PC-3 (cell line): ENCODE data around the gene FAM53B. TPM values are rescaled to one million over a fixed set of nuclear protein-coding genes. Genes with fewer than 3 reads are reported as not detected.

Experiments
- ATAC-seq: fragments of 200-7000 bp; cut with Tn5 transposase; 2 replicates; pipeline ENCODE4 v1.9.1; 2020; ENCODE audit warnings: mild to moderate bottlenecking, moderate library complexity
- BruUV-seq: library from RNA; stranded (reverse); fragments of 400-500 nt; replicated peaks from 2 replicates; lab custom pipeline; 2021; lab: Mats Ljungman, UMichigan
- CTCF ChIA-PET: fragments of 300-600 bp; sonication (Branson Sonifier 250); formaldehyde crosslinking; loops from one replicate; lab custom pipeline; 2022; ENCODE audit warnings: antibody characterized with exemption; lab: Charles Lee
- POLR2A ChIA-PET: fragments of 300-600 bp; sonication (Branson Sonifier 250); formaldehyde crosslinking; loops from one replicate; lab custom pipeline; 2022; ENCODE audit warnings: antibody characterized with exemption; ENCODE audit not compliant: unreplicated experiment; lab: Charles Lee
- DNase-seq: peaks from one replicate; pipeline ENCODE4 v3.0.0-alpha.2; 2015
- H2AFZ ChIP-seq: fragments of 300-600 bp; sonication (generic); 2 replicates; pipeline ENCODE4 v1.6.0; 2016; ENCODE audit warnings: antibody characterized with exemption, low read length
- H3F3A ChIP-seq: fragments of 300-600 bp; sonication (generic); one replicate; pipeline ENCODE4 v1.6.0; 2017; ENCODE audit warnings: antibody characterized with exemption, low read length, control low read depth, mild to moderate bottlenecking; ENCODE audit not compliant: unreplicated experiment
- H3K27ac ChIP-seq: fragments of 300-600 bp; sonication (generic); 2 replicates; pipeline ENCODE4 v1.5.1; 2016; ENCODE audit warnings: mild to moderate bottlenecking, low read length
- H3K27me3 ChIP-seq: fragments of 300-600 bp; sonication (generic); 2 replicates; pipeline ENCODE4 v1.6.1; 2016; ENCODE audit warnings: low read length, mixed read lengths
- H3K36me3 ChIP-seq: fragments of 300-600 bp; sonication (generic); 2 replicates; pipeline ENCODE4 v1.6.1; 2016; ENCODE audit warnings: low read depth, mixed run types, low read length, mixed read lengths
- H3K4me1 ChIP-seq: fragments of 300-600 bp; sonication (generic); 2 replicates; pipeline ENCODE4 v1.5.1; 2016; ENCODE audit warnings: low read length; ENCODE audit not compliant: insufficient read depth
- H3K4me2 ChIP-seq: fragments of 300-600 bp; sonication (generic); 2 replicates; pipeline ENCODE4 v1.6.0; 2016; ENCODE audit warnings: low read length
- H3K4me3 ChIP-seq: fragments of 300-600 bp; sonication (generic); 2 replicates; pipeline ENCODE4 v1.5.1; 2016; ENCODE audit warnings: mild to moderate bottlenecking, low read length, mixed read lengths
- H3K79me2 ChIP-seq: fragments of 300-600 bp; sonication (generic); 2 replicates; pipeline ENCODE4 v1.6.1; 2017; ENCODE audit warnings: low read length, mixed read lengths
- H3K9ac ChIP-seq: fragments of 300-600 bp; sonication (generic); 2 replicates; pipeline ENCODE4 v1.6.0; 2016; ENCODE audit warnings: mild to moderate bottlenecking, low read length
- H3K9me2 ChIP-seq: fragments of 300-600 bp; sonication (generic); replicated peaks from 2 replicates; pipeline ENCODE4 v1.6.1; 2016; ENCODE audit warnings: mixed run types, low read length, mixed read lengths
- H3K9me3 ChIP-seq: fragments of 300-600 bp; sonication (generic); 2 replicates; pipeline ENCODE4 v1.6.1; 2016; ENCODE audit warnings: low read length, mixed read lengths
- H4K20me1 ChIP-seq: fragments of 300-600 bp; sonication (generic); 2 replicates; pipeline ENCODE4 v1.6.1; 2016; ENCODE audit warnings: low read length, mixed read lengths
- EZH2 ChIP-seq: fragments of 300-600 bp; sonication (generic); IDR thresholded peaks from one replicate; pipeline ENCODE4 v1.6.1; 2017; ENCODE audit warnings: antibody characterized with exemption, mild to moderate bottlenecking, low read length; ENCODE audit not compliant: unreplicated experiment
- EZH2phosphoT487 ChIP-seq: fragments of 300-600 bp; sonication (generic); IDR thresholded peaks from 2 replicates; pipeline ENCODE4 v1.6.1; 2018; ENCODE audit warnings: mild to moderate bottlenecking, antibody characterized with exemption, low read length, borderline replicate concordance
- intact Hi-C: fragments of 100-400 bp; cut with micrococcal nuclease; formaldehyde crosslinking; loops from 2 replicates; pipeline ENCODE4 v1.9.0; 2023
- total RNA-seq: library from RNA; depleted of rRNA; stranded (reverse); fragments of >200 nt; gene quantifications from 2 replicates; pipeline ENCODE4 v1.2.3, GENCODE V29; 2014
- TF ChIP-seq, protein P1 (sequence below): fragments of 300-600 bp; sonication (generic); conservative IDR thresholded peaks from 2 replicates; pipeline ENCODE4 v1.5.1; 2017; ENCODE audit warnings: antibody characterized with exemption, low read depth, mild to moderate bottlenecking, low read length

The FAM53B gene
- total RNA-seq, 1 experiment from 2014 or later: 19.4 TPM

DNA sequence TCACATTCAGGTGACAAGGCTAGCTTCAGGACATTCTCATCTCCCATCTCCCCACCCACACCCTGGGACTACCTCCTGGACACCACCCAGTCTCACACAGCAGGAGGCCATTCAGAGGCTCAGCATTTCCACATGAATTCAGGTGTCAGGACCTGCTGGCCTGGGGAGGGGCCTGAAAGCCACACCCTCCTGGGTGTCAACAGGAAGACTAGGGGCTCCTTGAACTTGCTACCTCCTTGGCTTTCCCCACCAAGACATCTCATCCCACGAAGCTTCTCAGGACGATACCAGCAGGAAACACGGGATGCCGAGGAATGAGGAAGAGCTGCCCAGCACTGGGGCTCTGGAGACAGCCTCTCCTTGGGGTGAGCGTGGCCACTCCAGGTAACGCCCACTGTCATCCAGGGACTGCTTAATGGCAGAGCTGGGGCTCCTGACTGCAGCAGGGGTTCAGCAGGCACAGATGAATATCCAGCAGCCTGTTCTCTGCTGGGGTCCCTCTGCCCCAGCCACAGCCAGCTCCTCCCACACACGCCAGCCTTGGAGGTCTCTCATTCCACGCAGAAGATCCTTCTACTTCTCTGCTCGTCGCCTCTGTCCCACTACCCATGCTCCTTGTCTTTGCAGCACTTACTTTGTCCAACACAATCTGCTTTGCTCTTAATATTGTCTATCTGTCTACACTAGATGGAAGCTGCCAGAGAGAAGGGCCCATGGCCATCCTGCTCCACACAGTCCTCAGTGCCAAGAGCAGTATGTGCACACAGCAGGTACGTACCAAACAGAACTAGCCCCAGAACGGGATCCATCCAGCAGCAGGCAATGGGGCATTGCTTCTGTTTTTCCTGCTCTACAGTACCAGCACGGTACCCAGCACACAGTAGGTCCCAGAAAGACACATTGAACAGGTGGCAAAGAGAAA is 88.7 kb downstream of the FAM53B start:
- no peak overlapping the region for H3K4me3 ChIP-seq
- H3K36me3 ChIP-seq: no peaks in the 10 kb centered on the region
- H3K9me2 ChIP-seq: no peaks in the 10 kb centered on the region
- ATAC-seq (no peak), DNase-seq (no peak)
- no TSS peak for BruUV-seq
- H3K79me2 ChIP-seq: no peaks in the 10 kb centered on the region
- TF ChIP-seq EZH2phosphoT487 (no peak), EZH2 (no peak)
- TF ChIP-seq, protein P1, sequence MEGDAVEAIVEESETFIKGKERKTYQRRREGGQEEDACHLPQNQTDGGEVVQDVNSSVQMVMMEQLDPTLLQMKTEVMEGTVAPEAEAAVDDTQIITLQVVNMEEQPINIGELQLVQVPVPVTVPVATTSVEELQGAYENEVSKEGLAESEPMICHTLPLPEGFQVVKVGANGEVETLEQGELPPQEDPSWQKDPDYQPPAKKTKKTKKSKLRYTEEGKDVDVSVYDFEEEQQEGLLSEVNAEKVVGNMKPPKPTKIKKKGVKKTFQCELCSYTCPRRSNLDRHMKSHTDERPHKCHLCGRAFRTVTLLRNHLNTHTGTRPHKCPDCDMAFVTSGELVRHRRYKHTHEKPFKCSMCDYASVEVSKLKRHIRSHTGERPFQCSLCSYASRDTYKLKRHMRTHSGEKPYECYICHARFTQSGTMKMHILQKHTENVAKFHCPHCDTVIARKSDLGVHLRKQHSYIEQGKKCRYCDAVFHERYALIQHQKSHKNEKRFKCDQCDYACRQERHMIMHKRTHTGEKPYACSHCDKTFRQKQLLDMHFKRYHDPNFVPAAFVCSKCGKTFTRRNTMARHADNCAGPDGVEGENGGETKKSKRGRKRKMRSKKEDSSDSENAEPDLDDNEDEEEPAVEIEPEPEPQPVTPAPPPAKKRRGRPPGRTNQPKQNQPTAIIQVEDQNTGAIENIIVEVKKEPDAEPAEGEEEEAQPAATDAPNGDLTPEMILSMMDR: no peak
- H3F3A ChIP-seq: no peaks in the 10 kb centered on the region
- H2AFZ ChIP-seq: no peak overlapping the region
- H3K9ac ChIP-seq: no peak overlapping the region
- POLR2A ChIA-PET: no interaction called here
- CTCF ChIA-PET: no interaction called here
- no peaks in the 10 kb centered on the region for H4K20me1 ChIP-seq
- H3K4me2 ChIP-seq: no peak overlapping the region
- no peaks in the 10 kb centered on the region for H3K9me3 ChIP-seq
- intact Hi-C loops: no loop called here
- H3K27me3 ChIP-seq: no peaks in the 10 kb centered on the region
- H3K27ac ChIP-seq: no peak overlapping the region
- no peaks in the 10 kb centered on the region for H3K4me1 ChIP-seq

DNA sequence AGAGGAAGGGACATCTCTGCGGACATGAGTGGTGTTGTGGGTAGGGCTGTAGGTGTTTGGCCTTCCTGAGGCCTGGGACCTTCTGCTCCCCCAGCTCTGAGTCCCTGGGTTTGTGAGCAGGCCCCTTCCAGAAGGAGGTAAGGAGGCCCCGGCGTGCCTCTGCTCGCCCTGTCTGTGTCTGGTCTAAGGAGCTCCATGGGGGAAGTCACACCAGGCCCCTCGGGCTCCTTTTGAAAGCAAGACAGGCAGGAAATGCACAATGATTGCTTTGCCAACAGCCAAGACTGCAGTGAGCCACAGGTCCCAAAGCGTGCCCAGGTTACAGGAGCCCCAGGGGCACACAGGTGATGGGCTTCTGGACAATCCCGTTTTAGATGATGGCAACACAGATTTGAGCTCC is 89.5 kb downstream of the FAM53B start:
- intact Hi-C loops: no loop called here
- TF ChIP-seq EZH2 (no peak), EZH2phosphoT487 (no peak)
- TF ChIP-seq, protein P1: no peak
- no TSS peak for BruUV-seq
- Histone ChIP-seq H3K9me2 (no peaks in the 10 kb centered on the region), H3K27me3 (no peaks in the 10 kb centered on the region), H3K9me3 (no peaks in the 10 kb centered on the region), H3K36me3 (no peaks in the 10 kb centered on the region), H4K20me1 (no peaks in the 10 kb centered on the region), H3K4me3 (no peak overlapping the region), H3K27ac (no peak overlapping the region), H3K4me1 (no peaks in the 10 kb centered on the region), H3K9ac (no peak overlapping the region), H2AFZ (no peak overlapping the region), H3K4me2 (no peak overlapping the region), H3F3A (no peaks in the 10 kb centered on the region), H3K79me2 (no peaks in the 10 kb centered on the region)
- DNase-seq (no peak), ATAC-seq (no peak)
- ChIA-PET POLR2A (no interaction called here), CTCF (no interaction called here)
